Effector memory CD4-positive, alpha-beta T cell (primary cell): ENCODE results near the gene COL5A1.

ENCODE experiments used
- DNase-seq, 3 donors: peaks; one replicate each; pipeline ENCODE4 v3.0.0-alpha.2; 2020
- H3K27ac ChIP-seq: 2 replicates; pipeline ENCODE4 v1.7.0; 2013; ENCODE audit warnings: mild to moderate bottlenecking, low read length, moderate library complexity; ENCODE audit not compliant: insufficient read depth, poor library complexity, severe bottlenecking
- H3K27me3 ChIP-seq: replicated peaks from 2 replicates; pipeline ENCODE4 v1.7.0; 2013; ENCODE audit warnings: mild to moderate bottlenecking, low read length; ENCODE audit not compliant: insufficient read depth, control insufficient read depth, poor library complexity, severe bottlenecking
- H3K36me3 ChIP-seq: 2 replicates; pipeline ENCODE4 v1.7.0; 2013; ENCODE audit warnings: mild to moderate bottlenecking, low read length, moderate library complexity; ENCODE audit not compliant: control insufficient read depth, insufficient read depth
- H3K4me1 ChIP-seq: 2 replicates; pipeline ENCODE4 v1.7.0; 2013; ENCODE audit warnings: low read length, mild to moderate bottlenecking; ENCODE audit not compliant: control insufficient read depth, insufficient read depth, poor library complexity, severe bottlenecking
- H3K4me3 ChIP-seq: 2 replicates; pipeline ENCODE4 v1.7.0; 2013; ENCODE audit warnings: low read length, low read depth, mild to moderate bottlenecking; ENCODE audit not compliant: insufficient read depth, poor library complexity, severe bottlenecking
- H3K9me3 ChIP-seq: 2 replicates; pipeline ENCODE4 v1.7.0; 2013; ENCODE audit warnings: mild to moderate bottlenecking, low read length, moderate library complexity; ENCODE audit not compliant: control insufficient read depth

Gene COL5A1

GRCh38 chr9:134784577-134785305 is 143.1 kb downstream of the COL5A1 start:
- Histone ChIP-seq H3K27me3 (no peaks in the 10 kb centered on the region), H3K9me3 (no peaks in the 10 kb centered on the region), H3K4me1 (no peaks in the 10 kb centered on the region), H3K4me3 (no peak overlapping the region), H3K36me3 (no peaks in the 10 kb centered on the region), H3K27ac (no peak overlapping the region)
- no peak for DNase-seq

GRCh38 chr9:134785325-134786108 is 143.9 kb downstream of the COL5A1 start:
- H3K4me3 ChIP-seq, result no peak overlapping the region
- no peak for DNase-seq

GRCh38 chr9:134787601-134788531 is 146.3 kb downstream of the COL5A1 start:
- Histone ChIP-seq H3K4me1 (no peaks in the 10 kb centered on the region), H3K27me3 (no peaks in the 10 kb centered on the region), H3K27ac (no peak overlapping the region), H3K4me3 (no peak overlapping the region), H3K9me3 (no peaks in the 10 kb centered on the region), H3K36me3 (no peaks in the 10 kb centered on the region)
- DNase-seq, result no peak

More at GRCh38 chr9:134785325-134786108, 143.9 kb downstream of the COL5A1 start:
- Histone ChIP-seq H3K9me3 (no peaks in the 10 kb centered on the region), H3K36me3 (no peaks in the 10 kb centered on the region), H3K27ac (no peak overlapping the region), H3K4me1 (no peaks in the 10 kb centered on the region), H3K27me3 (no peaks in the 10 kb centered on the region)

GRCh38 chr9:134789168-134789567 is 147.6 kb downstream of the COL5A1 start:
- no peak for DNase-seq
- no peaks in the 10 kb centered on the region for H3K4me1 ChIP-seq
- H3K36me3 ChIP-seq, result no peaks in the 10 kb centered on the region
- H3K27me3 ChIP-seq, result no peaks in the 10 kb centered on the region
- no peak overlapping the region for H3K27ac ChIP-seq
- H3K9me3 ChIP-seq, result no peaks in the 10 kb centered on the region
- no peak overlapping the region for H3K4me3 ChIP-seq

- Histone ChIP-seq H3K9me3 (no peaks in the 10 kb centered on the region), H3K27ac (no peak overlapping the region), H3K36me3 (no peaks in the 10 kb centered on the region), H3K4me3 (no peak overlapping the region), H3K27me3 (no peaks in the 10 kb centered on the region), H3K4me1 (no peaks in the 10 kb centered on the region)
- DNase-seq, result no peak
These were observed 149.4 kb downstream of the COL5A1 start for GRCh38 chr9:134791009-134791408.

- DNase-seq, result no peak
- H3K36me3 ChIP-seq, result no peaks in the 10 kb centered on the region
- H3K4me3 ChIP-seq, result no peak overlapping the region
- H3K27me3 ChIP-seq, result no peaks in the 10 kb centered on the region
- no peaks in the 10 kb centered on the region for H3K9me3 ChIP-seq
- no peak overlapping the region for H3K27ac ChIP-seq
- H3K4me1 ChIP-seq, result no peaks in the 10 kb centered on the region
These were observed 151.0 kb downstream of the COL5A1 start for GRCh38 chr9:134792627-134793026.

GRCh38 chr9:134793288-134794188 is 151.9 kb downstream of the COL5A1 start:
- Histone ChIP-seq H3K27ac (no peak overlapping the region), H3K4me3 (no peak overlapping the region), H3K27me3 (peaks cover 1% of the 10 kb centered on the region), H3K9me3 (no peaks in the 10 kb centered on the region), H3K4me1 (no peaks in the 10 kb centered on the region), H3K36me3 (no peaks in the 10 kb centered on the region)
- no peak for DNase-seq

GRCh38 chr9:134794663-134795370 is 153.2 kb downstream of the COL5A1 start:
- H3K4me1 ChIP-seq, result no peaks in the 10 kb centered on the region
- no peak overlapping the region for H3K4me3 ChIP-seq
- no peak overlapping the region for H3K27ac ChIP-seq
- H3K9me3 ChIP-seq, result no peaks in the 10 kb centered on the region
- H3K27me3 ChIP-seq, result peaks cover 3% of the 10 kb centered on the region
- H3K36me3 ChIP-seq, result no peaks in the 10 kb centered on the region
- no peak for DNase-seq

GRCh38 chr9:134795446-134795845 is 153.8 kb downstream of the COL5A1 start:
- H3K4me1 ChIP-seq, result no peaks in the 10 kb centered on the region
- H3K9me3 ChIP-seq, result no peaks in the 10 kb centered on the region
- H3K36me3 ChIP-seq, result no peaks in the 10 kb centered on the region
- no peak overlapping the region for H3K4me3 ChIP-seq
- H3K27me3 ChIP-seq, result peaks cover 3% of the 10 kb centered on the region
- no peak for DNase-seq
- no peak overlapping the region for H3K27ac ChIP-seq
